ENCODE data around the gene NEUROG1. TPM values are rescaled to one million over a fixed set of nuclear protein-coding genes. Genes with fewer than 3 reads are reported as not detected.
A peak's percentile ranks its signal among the peaks of the same experiment; 100 is the strongest.

NEUROG1 gene
- total RNA-seq, 6 experiments from 2014 or later, result not detected

GRCh38 chr5:135546912-135547311, 11.1 kb upstream of the NEUROG1 start:
- H3K4me3 Mint-ChIP-seq, result no peak overlapping the region
- H3K27me3 Mint-ChIP-seq (ENCODE audit: insufficient read depth), result peaks cover 61% of the 10 kb centered on the region
- no peak overlapping the region for H3K27ac Mint-ChIP-seq
- DNase-seq, result no peak
- H3K36me3 Mint-ChIP-seq (ENCODE audit: low read depth), result no peaks in the 10 kb centered on the region
- H3K4me1 Mint-ChIP-seq (ENCODE audit: low read depth), result peaks cover 6% of the 10 kb centered on the region
- TF ChIP-seq CTCF (IDR thresholded peaks at IDR 0.05), result no peak
- H3K9me3 Mint-ChIP-seq, result no peaks in the 10 kb centered on the region

- H3K27me3 Mint-ChIP-seq (ENCODE audit: insufficient read depth), result peaks cover 69% of the 10 kb centered on the region
- H3K4me1 Mint-ChIP-seq (ENCODE audit: low read depth), result peaks cover 6% of the 10 kb centered on the region
- no peak for DNase-seq
- no peaks in the 10 kb centered on the region for H3K36me3 Mint-ChIP-seq (ENCODE audit: low read depth)
- no peaks in the 10 kb centered on the region for H3K9me3 Mint-ChIP-seq
- no peak overlapping the region for H3K4me3 Mint-ChIP-seq
- H3K27ac Mint-ChIP-seq, result no peak overlapping the region
- TF ChIP-seq CTCF (IDR thresholded peaks at IDR 0.05), result no peak
Observed at GRCh38 chr5:135546101-135546500, 10.3 kb upstream of the NEUROG1 start.

- Mint-ChIP-seq H3K27me3 (ENCODE audit: insufficient read depth) (peaks cover 72% of the 10 kb centered on the region), H3K9me3 (no peaks in the 10 kb centered on the region), H3K36me3 (ENCODE audit: low read depth) (no peaks in the 10 kb centered on the region), H3K27ac (no peak overlapping the region), H3K4me1 (ENCODE audit: low read depth) (peaks cover 6% of the 10 kb centered on the region), H3K4me3 (no peak overlapping the region)
- TF ChIP-seq CTCF (IDR thresholded peaks at IDR 0.05), result no peak
- DNase-seq, result no peak
Observed at GRCh38 chr5:135545099-135545498, 9.3 kb upstream of the NEUROG1 start.

GRCh38 chr5:135543485-135544304, 7.9 kb upstream of the NEUROG1 start:
- Mint-ChIP-seq H3K36me3 (ENCODE audit: low read depth) (no peaks in the 10 kb centered on the region), H3K27ac (no peak overlapping the region), H3K4me1 (ENCODE audit: low read depth) (peaks cover 6% of the 10 kb centered on the region), H3K9me3 (no peaks in the 10 kb centered on the region), H3K27me3 (ENCODE audit: insufficient read depth) (peaks cover 79% of the 10 kb centered on the region), H3K4me3 (peak overlapping the region; percentile 51)
- DNase-seq, result no peak
- no peak for TF ChIP-seq CTCF (IDR thresholded peaks at IDR 0.05)

GRCh38 chr5:135543001-135543484, 7.3 kb upstream of the NEUROG1 start:
- Mint-ChIP-seq H3K36me3 (ENCODE audit: low read depth) (no peaks in the 10 kb centered on the region), H3K27me3 (ENCODE audit: insufficient read depth) (peaks cover 83% of the 10 kb centered on the region), H3K27ac (no peak overlapping the region), H3K9me3 (no peaks in the 10 kb centered on the region), H3K4me3 (no peak overlapping the region), H3K4me1 (ENCODE audit: low read depth) (peaks cover 6% of the 10 kb centered on the region)
- DNase-seq, result no peak
- no peak for TF ChIP-seq CTCF (IDR thresholded peaks at IDR 0.05)

Data from HFFc6 (cell line).